ENCODE data around the gene ATXN7. TPM values are rescaled to one million over a fixed set of nuclear protein-coding genes. Genes with fewer than 3 reads are reported as not detected.

ATXN7 gene
- total RNA-seq, 1 experiment from 2014 or later = 27.5 TPM

- no peak overlapping the region for H3K4me2 ChIP-seq (ENCODE audit: low read length)
- peak; percentile 98 for ATAC-seq
- POLR2A ChIA-PET = no interaction called here
- no peaks in the 10 kb centered on the region for H3K9me2 ChIP-seq (ENCODE audit: insufficient read depth)
- peaks cover 21% of the 10 kb centered on the region in 2 experiments; a peak in 3 of 4 replicates for H3K36me3 ChIP-seq (ENCODE audit: control insufficient read depth in 1 of 2, insufficient read depth in 2 of 2, low read length in 2 of 2)
- peak; percentile 27 for DNase-seq (ENCODE audit: low read depth, low spot score)
- no peak overlapping the region for H2AFZ ChIP-seq (ENCODE audit: low read depth, low read length, poor library complexity, severe bottlenecking)
- intact Hi-C loops (cut with micrococcal nuclease) = loop anchor here (1.0 to 10.0 kb wide), 4 partner anchors 32 to 1369 kb away; partner anchors contain the start of gene C3orf49
- H3K4me3 ChIP-seq (replicated peaks in 1 of 2; ENCODE audit: low read depth in 1 of 2, low read length in 2 of 2) = no peak overlapping the region
- TF ChIP-seq CEBPB (IDR thresholded peaks at IDR 0.05; ENCODE audit: low read depth) (no peak), CTCF (IDR thresholded peaks at IDR 0.05 in 2 of 3, conservative IDR thresholded peaks at IDR 0.05 in 1 of 3; ENCODE audit: borderline replicate concordance in 1 of 3, insufficient read depth in 1 of 3, low read depth in 2 of 3, low read length in 2 of 3) (peak; percentile 56 to 93 (median 84)), RAD21 (IDR thresholded peaks at IDR 0.05; ENCODE audit: low read depth) (peak; percentile 71)
- H4K20me1 ChIP-seq (ENCODE audit: insufficient read depth) = no peaks in the 10 kb centered on the region
- CTCF ChIA-PET = interaction anchor here (0.5 to 1.6 kb wide), 3 partner anchors 10 to 106 kb away, joined by 3 read pairs; no protein-coding TSS in a partner anchor
- no TSS peak for BruUV-seq (replicated peaks)
- H3K4me1 ChIP-seq (ENCODE audit: control insufficient read depth in 1 of 2, insufficient read depth in 2 of 2, low read length in 2 of 2) = no peaks in the 10 kb centered on the region
- no peak overlapping the region for H3K27ac ChIP-seq (ENCODE audit: low read depth, low read length)
- RAD21 ChIA-PET (ENCODE audit: low non-redundant PET in 1 of 2, low total read pairs in 2 of 2, uncharacterized antibody in 2 of 2, unreplicated experiment in 2 of 2) = no interaction called here
- H3K79me2 ChIP-seq (ENCODE audit: insufficient read depth, low read length) = no peaks in the 10 kb centered on the region
- no peaks in the 10 kb centered on the region for H3K9me3 ChIP-seq (ENCODE audit: control insufficient read depth in 1 of 2, insufficient read depth in 1 of 2, low read depth in 1 of 2, low read length in 2 of 2)
- no peak overlapping the region for H3K9ac ChIP-seq (ENCODE audit: low read length)
- H3K27me3 ChIP-seq (ENCODE audit: insufficient read depth, low read length) = no peaks in the 10 kb centered on the region
Observed at GRCh38 chr3:63993653-63994079, 130.0 kb downstream of the ATXN7 start.

GRCh38 chr3:63995086-63995485 is 131.4 kb downstream of the ATXN7 start:
- Histone ChIP-seq H3K9me2 (ENCODE audit: insufficient read depth) (no peaks in the 10 kb centered on the region), H3K27ac (ENCODE audit: low read depth, low read length) (no peak overlapping the region), H3K9me3 (ENCODE audit: control insufficient read depth in 1 of 2, insufficient read depth in 1 of 2, low read depth in 1 of 2, low read length in 2 of 2) (no peaks in the 10 kb centered on the region), H3K4me2 (ENCODE audit: low read length) (no peak overlapping the region), H3K27me3 (ENCODE audit: insufficient read depth, low read length) (no peaks in the 10 kb centered on the region), H2AFZ (ENCODE audit: low read depth, low read length, poor library complexity, severe bottlenecking) (no peak overlapping the region), H4K20me1 (ENCODE audit: insufficient read depth) (no peaks in the 10 kb centered on the region), H3K36me3 (ENCODE audit: control insufficient read depth in 1 of 2, insufficient read depth in 2 of 2, low read length in 2 of 2) (peaks cover 16 to 24% of the 10 kb centered on the region in 2 experiments; a peak in 3 of 4 replicates), H3K79me2 (ENCODE audit: insufficient read depth, low read length) (no peaks in the 10 kb centered on the region), H3K4me1 (ENCODE audit: control insufficient read depth in 1 of 2, insufficient read depth in 2 of 2, low read length in 2 of 2) (no peaks in the 10 kb centered on the region), H3K9ac (ENCODE audit: low read length) (no peak overlapping the region), H3K4me3 (replicated peaks in 1 of 2; ENCODE audit: low read depth in 1 of 2, low read length in 2 of 2) (no peak overlapping the region)
- no peak for DNase-seq (ENCODE audit: low read depth, low spot score)
- ChIA-PET POLR2A (no interaction called here), RAD21 (ENCODE audit: low non-redundant PET in 1 of 2, low total read pairs in 2 of 2, uncharacterized antibody in 2 of 2, unreplicated experiment in 2 of 2) (no interaction called here), CTCF (interaction anchor here (1.6 kb wide), 1 partner anchor 16 kb away, joined by 3 read pairs; no protein-coding TSS in a partner anchor)
- no peak for ATAC-seq
- intact Hi-C loops (cut with micrococcal nuclease) = loop anchor here (10.0 kb wide), 2 partner anchors 180 to 1370 kb away; partner anchors contain the start of gene C3orf49
- no TSS peak for BruUV-seq (replicated peaks)
- TF ChIP-seq ATF3 (IDR thresholded peaks at IDR 0.05) = no peak
- no peak for TF ChIP-seq RAD21 (IDR thresholded peaks at IDR 0.05; ENCODE audit: low read depth)
- no peak for TF ChIP-seq ELF1 (IDR thresholded peaks at IDR 0.05; ENCODE audit: borderline replicate concordance, low read depth)
- TF ChIP-seq EGR1 (IDR thresholded peaks at IDR 0.05; ENCODE audit: low read depth) = no peak
- no peak for TF ChIP-seq POLR2AphosphoS5 (IDR thresholded peaks at IDR 0.05; ENCODE audit: low read depth, low read length)
- no peak for TF ChIP-seq REST (IDR thresholded peaks at IDR 0.05; ENCODE audit: low read depth)
- no peak for TF ChIP-seq MAX (IDR thresholded peaks at IDR 0.05)
- TF ChIP-seq ZBTB33 (IDR thresholded peaks at IDR 0.05; ENCODE audit: extremely low read depth, insufficient replicate concordance, low read length) = no peak
- no peak for TF ChIP-seq JUND (IDR thresholded peaks at IDR 0.05)
- no peak for TF ChIP-seq POLR2A (IDR thresholded peaks at IDR 0.05; ENCODE audit: borderline replicate concordance, extremely low read depth, insufficient read depth, insufficient read length)

Measured in HCT116 (cell line).